ENCODE measurements around the gene FRS3. TPM values are rescaled to one million over a fixed set of nuclear protein-coding genes. Genes with fewer than 3 reads are reported as not detected.

The FRS3 gene
- total and polyA plus RNA-seq, 2 of the 13 experiments (the other 11 are each of a cell fraction or from before 2014, with no cell fraction given), result 3.0 to 7.4 TPM

DNA sequence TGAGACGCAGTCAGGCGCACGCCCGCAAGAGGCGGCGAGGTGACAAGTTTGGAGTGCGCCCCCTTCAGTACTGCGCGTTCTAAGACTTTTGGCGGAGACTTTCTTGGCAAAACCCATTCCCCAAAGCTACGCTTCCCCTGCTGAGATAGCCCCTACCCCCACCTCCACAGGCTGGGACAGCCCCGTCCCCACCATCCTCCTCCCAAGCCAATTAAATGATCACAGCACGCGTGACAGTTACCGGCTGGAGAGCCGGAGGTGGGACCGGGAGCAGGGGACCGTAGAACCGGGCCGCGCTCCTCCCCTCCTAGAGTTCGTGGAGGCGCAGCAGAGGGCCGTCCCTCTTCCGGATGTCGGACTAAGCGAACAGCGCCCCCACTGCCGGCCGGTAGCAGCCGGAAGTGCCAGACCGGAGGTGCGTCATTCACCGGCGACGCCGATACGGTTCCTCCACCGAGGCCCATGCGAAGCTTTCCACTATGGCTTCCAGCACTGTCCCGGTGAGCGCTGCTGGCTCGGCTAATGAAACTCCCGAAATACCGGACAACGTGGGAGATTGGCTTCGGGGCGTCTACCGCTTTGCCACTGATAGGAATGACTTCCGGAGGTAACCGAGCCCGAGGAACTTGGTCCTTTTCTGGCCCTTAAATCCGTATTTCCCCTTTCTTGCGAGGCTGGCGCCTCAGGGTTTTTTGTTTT lies 7.7 kb upstream of the FRS3 start, which contains the start of gene TOMM6 (continued):
- TF ChIP-seq ZBTB3 (CRISPR knock-in tag; IDR thresholded peaks at IDR 0.05; ENCODE audit: borderline replicate concordance, low read depth) (peak; percentile 38; the same call in 1 of the 2 replicates), TSC22D2 (CRISPR knock-in tag; IDR thresholded peaks at IDR 0.05; ENCODE audit: borderline replicate concordance) (no peak; the same call in 1 of the 2 replicates), ZNF850 (CRISPR knock-in tag; conservative IDR thresholded peaks at IDR 0.05) (no peak; the same call in 1 of the 2 replicates), TOE1 (CRISPR knock-in tag; IDR thresholded peaks at IDR 0.05) (no peak; the same call in 1 of the 2 replicates), GZF1 (CRISPR knock-in tag; IDR thresholded peaks at IDR 0.05) (no peak), ZNF614 (CRISPR knock-in tag; IDR thresholded peaks at IDR 0.05; ENCODE audit: borderline replicate concordance) (peak; percentile 74; the same call in 1 of the 2 replicates), KLF16 (CRISPR knock-in tag; IDR thresholded peaks at IDR 0.05) (peak in 1 of 2 experiments; percentile 97; a peak in 2 of 4 replicates), DNMT1 (CRISPR knock-in tag; IDR thresholded peaks at IDR 0.05) (no peak), ZNF546 (CRISPR knock-in tag; conservative IDR thresholded peaks at IDR 0.05) (no peak), ZFP62 (CRISPR knock-in tag; IDR thresholded peaks at IDR 0.05) (no peak), SALL1 (CRISPR knock-in tag; IDR thresholded peaks at IDR 0.05) (peak; percentile 86), ZBTB20 (CRISPR knock-in tag; IDR thresholded peaks at IDR 0.05; ENCODE audit: borderline replicate concordance, low read depth) (peak; percentile 25; the same call in 1 of the 2 replicates), ZFP41 (CRISPR knock-in tag; IDR thresholded peaks at IDR 0.05; ENCODE audit: borderline replicate concordance) (0 out of 2 replicates have a peak, but pooled peaks have one; percentile 52), HMG20A (CRISPR knock-in tag; IDR thresholded peaks at IDR 0.05; ENCODE audit: borderline replicate concordance) (no peak)
- TF ChIP-seq, protein P1, sequence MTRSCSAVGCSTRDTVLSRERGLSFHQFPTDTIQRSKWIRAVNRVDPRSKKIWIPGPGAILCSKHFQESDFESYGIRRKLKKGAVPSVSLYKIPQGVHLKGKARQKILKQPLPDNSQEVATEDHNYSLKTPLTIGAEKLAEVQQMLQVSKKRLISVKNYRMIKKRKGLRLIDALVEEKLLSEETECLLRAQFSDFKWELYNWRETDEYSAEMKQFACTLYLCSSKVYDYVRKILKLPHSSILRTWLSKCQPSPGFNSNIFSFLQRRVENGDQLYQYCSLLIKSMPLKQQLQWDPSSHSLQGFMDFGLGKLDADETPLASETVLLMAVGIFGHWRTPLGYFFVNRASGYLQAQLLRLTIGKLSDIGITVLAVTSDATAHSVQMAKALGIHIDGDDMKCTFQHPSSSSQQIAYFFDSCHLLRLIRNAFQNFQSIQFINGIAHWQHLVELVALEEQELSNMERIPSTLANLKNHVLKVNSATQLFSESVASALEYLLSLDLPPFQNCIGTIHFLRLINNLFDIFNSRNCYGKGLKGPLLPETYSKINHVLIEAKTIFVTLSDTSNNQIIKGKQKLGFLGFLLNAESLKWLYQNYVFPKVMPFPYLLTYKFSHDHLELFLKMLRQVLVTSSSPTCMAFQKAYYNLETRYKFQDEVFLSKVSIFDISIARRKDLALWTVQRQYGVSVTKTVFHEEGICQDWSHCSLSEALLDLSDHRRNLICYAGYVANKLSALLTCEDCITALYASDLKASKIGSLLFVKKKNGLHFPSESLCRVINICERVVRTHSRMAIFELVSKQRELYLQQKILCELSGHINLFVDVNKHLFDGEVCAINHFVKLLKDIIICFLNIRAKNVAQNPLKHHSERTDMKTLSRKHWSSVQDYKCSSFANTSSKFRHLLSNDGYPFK (CRISPR knock-in tag; IDR thresholded peaks at IDR 0.05; ENCODE audit: borderline replicate concordance), result peak; percentile 99
- TF ChIP-seq, protein P2, sequence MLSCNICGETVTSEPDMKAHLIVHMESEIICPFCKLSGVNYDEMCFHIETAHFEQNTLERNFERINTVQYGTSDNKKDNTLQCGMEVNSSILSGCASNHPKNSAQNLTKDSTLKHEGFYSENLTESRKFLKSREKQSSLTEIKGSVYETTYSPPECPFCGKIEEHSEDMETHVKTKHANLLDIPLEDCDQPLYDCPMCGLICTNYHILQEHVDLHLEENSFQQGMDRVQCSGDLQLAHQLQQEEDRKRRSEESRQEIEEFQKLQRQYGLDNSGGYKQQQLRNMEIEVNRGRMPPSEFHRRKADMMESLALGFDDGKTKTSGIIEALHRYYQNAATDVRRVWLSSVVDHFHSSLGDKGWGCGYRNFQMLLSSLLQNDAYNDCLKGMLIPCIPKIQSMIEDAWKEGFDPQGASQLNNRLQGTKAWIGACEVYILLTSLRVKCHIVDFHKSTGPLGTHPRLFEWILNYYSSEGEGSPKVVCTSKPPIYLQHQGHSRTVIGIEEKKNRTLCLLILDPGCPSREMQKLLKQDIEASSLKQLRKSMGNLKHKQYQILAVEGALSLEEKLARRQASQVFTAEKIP (CRISPR knock-in tag; IDR thresholded peaks at IDR 0.05; ENCODE audit: borderline replicate concordance), result no peak
- TF ChIP-seq, protein P3, sequence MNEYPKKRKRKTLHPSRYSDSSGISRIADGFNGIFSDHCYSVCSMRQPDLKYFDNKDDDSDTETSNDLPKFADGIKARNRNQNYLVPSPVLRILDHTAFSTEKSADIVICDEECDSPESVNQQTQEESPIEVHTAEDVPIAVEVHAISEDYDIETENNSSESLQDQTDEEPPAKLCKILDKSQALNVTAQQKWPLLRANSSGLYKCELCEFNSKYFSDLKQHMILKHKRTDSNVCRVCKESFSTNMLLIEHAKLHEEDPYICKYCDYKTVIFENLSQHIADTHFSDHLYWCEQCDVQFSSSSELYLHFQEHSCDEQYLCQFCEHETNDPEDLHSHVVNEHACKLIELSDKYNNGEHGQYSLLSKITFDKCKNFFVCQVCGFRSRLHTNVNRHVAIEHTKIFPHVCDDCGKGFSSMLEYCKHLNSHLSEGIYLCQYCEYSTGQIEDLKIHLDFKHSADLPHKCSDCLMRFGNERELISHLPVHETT (CRISPR knock-in tag; conservative IDR thresholded peaks at IDR 0.05), result peak; percentile 98
